GM15510 (cell line): ENCODE results near the gene MAML2.

Experiments used
- POLR2A ChIP-seq: IDR thresholded peaks from 3 replicates; pipeline ENCODE4 v1.6.1; 2011; ENCODE audit warnings: borderline replicate concordance; ENCODE audit not compliant: insufficient read length; ENCODE audit errors: extremely low read depth

MAML2 gene

GRCh38 chr11:96194581-96195374 is 148.2 kb downstream of the MAML2 start:
- TF ChIP-seq POLR2A: no peak

- TF ChIP-seq POLR2A: no peak
Observed at GRCh38 chr11:96193745-96194443, 149.1 kb downstream of the MAML2 start.

GRCh38 chr11:96191752-96192151 is 151.2 kb downstream of the MAML2 start:
- TF ChIP-seq POLR2A: no peak

- TF ChIP-seq POLR2A: no peak
Observed at GRCh38 chr11:96189351-96189750, 153.6 kb downstream of the MAML2 start.

- no peak for TF ChIP-seq POLR2A
Observed at GRCh38 chr11:96188243-96189006, 154.6 kb downstream of the MAML2 start.

GRCh38 chr11:96187822-96188221 is 155.2 kb downstream of the MAML2 start:
- TF ChIP-seq POLR2A: no peak

- no peak for TF ChIP-seq POLR2A
Observed at GRCh38 chr11:96186806-96187205, 156.2 kb downstream of the MAML2 start.

GRCh38 chr11:96185220-96185768 is 157.7 kb downstream of the MAML2 start:
- no peak for TF ChIP-seq POLR2A

GRCh38 chr11:96180341-96180740 is 162.7 kb downstream of the MAML2 start:
- no peak for TF ChIP-seq POLR2A

- no peak for TF ChIP-seq POLR2A
Observed at GRCh38 chr11:96179905-96180304, 163.1 kb downstream of the MAML2 start.

- TF ChIP-seq POLR2A: no peak
Observed at GRCh38 chr11:96178887-96179279, 164.1 kb downstream of the MAML2 start.

GRCh38 chr11:96178049-96178886 is 164.7 kb downstream of the MAML2 start:
- no peak for TF ChIP-seq POLR2A

GRCh38 chr11:96177146-96177545 is 165.8 kb downstream of the MAML2 start:
- TF ChIP-seq POLR2A: no peak

GRCh38 chr11:96173906-96174305 is 169.1 kb downstream of the MAML2 start:
- TF ChIP-seq POLR2A: no peak
